Erythroblast (primary cell): Measurements from ENCODE around the gene ARHGAP36.

Source experiments
- DNase-seq, 2 experiments: peaks; one replicate each; lab custom pipeline; 2025; lab: John Stamatoyannopoulos, UW
- GATA1 ChIP-seq: IDR thresholded peaks from 2 replicates; pipeline ENCODE4 v1.6.1; 2011; ENCODE audit warnings: low read depth, mild to moderate bottlenecking, control low read depth, low read length, moderate library complexity
- POLR2A ChIP-seq: IDR thresholded peaks from 2 replicates; pipeline ENCODE4 v1.6.1; 2011; ENCODE audit warnings: mild to moderate bottlenecking, low read length

The ARHGAP36 gene

DNA sequence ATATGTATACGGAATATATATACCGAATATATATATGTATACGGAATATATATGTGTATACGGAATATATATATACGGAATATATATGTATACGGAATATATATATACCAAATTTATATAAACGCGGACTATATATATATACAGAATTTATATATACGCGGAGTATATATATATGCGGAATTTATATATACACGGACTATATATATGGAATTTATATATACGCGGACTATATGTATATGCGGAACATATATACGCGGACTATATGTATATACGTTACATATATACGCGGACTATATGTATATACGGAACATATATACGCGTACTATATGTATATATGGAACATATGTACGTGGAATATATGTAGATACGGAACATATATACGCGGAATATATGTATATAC lies 78.6 kb downstream of the ARHGAP36 start:
- DNase-seq, result no peak
- TF ChIP-seq POLR2A, result no peak
- TF ChIP-seq GATA1, result no peak

DNA sequence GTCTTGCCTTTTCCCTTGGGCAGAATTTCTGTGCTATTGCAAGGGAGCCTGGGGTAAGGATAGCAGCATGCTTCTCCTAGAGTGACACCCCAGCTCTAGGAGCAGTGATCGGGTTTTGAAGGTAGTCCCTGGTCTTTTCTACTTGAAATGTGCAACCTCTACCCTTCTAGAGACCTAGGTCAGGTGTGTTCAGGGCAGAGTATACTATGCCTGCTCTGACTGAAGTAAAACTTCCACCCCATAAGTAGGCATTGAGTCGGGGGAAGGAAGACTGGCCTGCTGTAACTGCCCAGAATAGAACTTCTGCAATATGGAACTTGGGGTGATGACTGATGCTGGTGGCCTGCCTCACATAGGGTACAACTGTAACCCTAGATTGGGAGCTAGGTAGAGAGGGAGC lies 80.9 kb downstream of the ARHGAP36 start:
- no peak for DNase-seq
- no peak for TF ChIP-seq POLR2A
- no peak for TF ChIP-seq GATA1
